OCI-LY3 (cell line): Measurements from ENCODE around the gene POLR2H.

Source experiments
- H2AFZ ChIP-seq: fragments of 200-600, 300-600 bp; shearing (Covaris generic); 2 replicates; pipeline ENCODE4 v1.6.0; 2014; ENCODE audit warnings: antibody characterized with exemption, low read depth, low read length
- H3K27ac ChIP-seq: fragments of 200-600, 300-600 bp; sonication (generic); 2 replicates; pipeline ENCODE4 v1.5.1; 2014; ENCODE audit warnings: mild to moderate bottlenecking, low read length, moderate library complexity, mixed read lengths
- H3K27me3 ChIP-seq: fragments of 200-600, 300-600 bp; sonication (generic); 2 replicates; pipeline ENCODE4 v1.6.1; 2014; ENCODE audit warnings: low read depth, low read length, mixed read lengths
- H3K36me3 ChIP-seq: fragments of 200-600, 300-600 bp; sonication (generic); replicated peaks from 2 replicates; pipeline ENCODE3; 2014; ENCODE audit warnings: low read depth, low read length, mixed read lengths
- H3K4me1 ChIP-seq: fragments of 300-600, 200-600 bp; sonication (generic); 2 replicates; pipeline ENCODE4 v1.6.1; 2014; ENCODE audit warnings: low read length, mixed read lengths
- H3K4me2 ChIP-seq: fragments of 200-600, 300-600 bp; sonication (generic); 2 replicates; pipeline ENCODE4 v1.6.1; 2014; ENCODE audit warnings: low read length, mixed read lengths
- H3K4me3 ChIP-seq: fragments of 300-600, 200-600 bp; sonication (generic); 2 replicates; pipeline ENCODE4 v1.5.1; 2014; ENCODE audit warnings: antibody characterized with exemption, mild to moderate bottlenecking, low read length, moderate library complexity
- H3K79me2 ChIP-seq: fragments of 300-600, 200-600 bp; shearing (Covaris generic); 2 replicates; pipeline ENCODE4 v1.6.1; 2014; ENCODE audit warnings: mild to moderate bottlenecking, low read length, mixed read lengths
- H3K9ac ChIP-seq: fragments of 300-600, 200-600 bp; shearing (Covaris generic); 2 replicates; pipeline ENCODE4 v1.6.0; 2014; ENCODE audit warnings: mild to moderate bottlenecking, low read length, moderate library complexity
- H3K9me3 ChIP-seq: fragments of 200-600, 300-600 bp; shearing (Covaris generic); 2 replicates; pipeline ENCODE4 v1.6.1; 2014; ENCODE audit warnings: low read length, mixed read lengths; ENCODE audit not compliant: insufficient read depth
- H4K20me1 ChIP-seq: fragments of 200-600, 300-600 bp; sonication (generic); 2 replicates; pipeline ENCODE4 v1.6.1; 2016; ENCODE audit warnings: low read length, mixed read lengths; ENCODE audit not compliant: insufficient read depth
- CTCF ChIP-seq: fragments of 200-600, 300-600 bp; sonication (generic); IDR thresholded peaks from 2 replicates; pipeline ENCODE4 v1.5.1; 2014; ENCODE audit warnings: antibody characterized with exemption, low read length, low read depth
- EZH2phosphoT487 ChIP-seq: fragments of 200-600 bp; shearing (Covaris generic); IDR thresholded peaks from 2 replicates; pipeline ENCODE4 v1.6.1; 2018; ENCODE audit warnings: antibody characterized with exemption, mixed run types, low read depth

The POLR2H gene

GRCh38 chr3:184357248-184358123, 4.0 kb upstream of the POLR2H start:
- H3K9me3 ChIP-seq = no peaks in the 10 kb centered on the region
- H3K4me1 ChIP-seq = peaks cover 7% of the 10 kb centered on the region
- H3K27me3 ChIP-seq = no peaks in the 10 kb centered on the region
- no peak overlapping the region for H3K9ac ChIP-seq
- H4K20me1 ChIP-seq = no peaks in the 10 kb centered on the region
- no peak overlapping the region for H3K4me2 ChIP-seq
- peaks cover 23% of the 10 kb centered on the region for H3K79me2 ChIP-seq
- TF ChIP-seq EZH2phosphoT487 (no peak), CTCF (no peak)
- no peak overlapping the region for H3K4me3 ChIP-seq
- no peak overlapping the region for H3K27ac ChIP-seq
- H2AFZ ChIP-seq = no peak overlapping the region
- peaks cover 4% of the 10 kb centered on the region for H3K36me3 ChIP-seq

GRCh38 chr3:184358124-184358767, 3.3 kb upstream of the POLR2H start:
- TF ChIP-seq EZH2phosphoT487 (no peak), CTCF (no peak)
- H3K27me3 ChIP-seq = no peaks in the 10 kb centered on the region
- no peaks in the 10 kb centered on the region for H4K20me1 ChIP-seq
- H3K9ac ChIP-seq = no peak overlapping the region
- H3K4me1 ChIP-seq = peaks cover 7% of the 10 kb centered on the region
- H3K36me3 ChIP-seq = no peaks in the 10 kb centered on the region
- no peaks in the 10 kb centered on the region for H3K9me3 ChIP-seq
- no peak overlapping the region for H3K4me2 ChIP-seq
- no peak overlapping the region for H2AFZ ChIP-seq
- peaks cover 24% of the 10 kb centered on the region for H3K79me2 ChIP-seq
- H3K4me3 ChIP-seq = no peak overlapping the region
- no peak overlapping the region for H3K27ac ChIP-seq

GRCh38 chr3:184358921-184359350, 2.6 kb upstream of the POLR2H start:
- Histone ChIP-seq H3K79me2 (peaks cover 31% of the 10 kb centered on the region), H3K36me3 (no peaks in the 10 kb centered on the region)

More at GRCh38 chr3:184358921-184359350, 2.6 kb upstream of the POLR2H start:
- no peak overlapping the region for H3K4me3 ChIP-seq
- no peak overlapping the region for H2AFZ ChIP-seq
- TF ChIP-seq EZH2phosphoT487 (no peak), CTCF (no peak)
- H3K27ac ChIP-seq = no peak overlapping the region
- no peak overlapping the region for H3K4me2 ChIP-seq
- H3K27me3 ChIP-seq = no peaks in the 10 kb centered on the region
- no peaks in the 10 kb centered on the region for H4K20me1 ChIP-seq
- no peaks in the 10 kb centered on the region for H3K9me3 ChIP-seq
- H3K9ac ChIP-seq = no peak overlapping the region
- peaks cover 8% of the 10 kb centered on the region for H3K4me1 ChIP-seq
